ENCODE results near the gene FAM200B. TPM values are rescaled to one million over a fixed set of nuclear protein-coding genes. Genes with fewer than 3 reads are reported as not detected.

The FAM200B gene
- 11.8 TPM for polyA plus RNA-seq (2012; ENCODE audit: insufficient read length, low read depth)

- TF ChIP-seq REST (IDR thresholded peaks at IDR 0.05; ENCODE audit: insufficient read depth in 1 of 2, low read depth in 2 of 2, low read length in 2 of 2) (0 out of 4 replicates have a peak, but pooled peaks of 1 of the 2 experiments have one; percentile 49), POLR2AphosphoS5 (IDR thresholded peaks at IDR 0.05; ENCODE audit: low read depth, low read length) (peak; percentile 81), SIN3A (IDR thresholded peaks at IDR 0.05; ENCODE audit: borderline replicate concordance, insufficient read depth, low read length) (peak; percentile 95), TAF1 (IDR thresholded peaks at IDR 0.05; ENCODE audit: borderline replicate concordance, insufficient read depth, low read length) (peak; percentile 87), FOXP2 (optimal IDR thresholded peaks at IDR 0.05; ENCODE audit: borderline replicate concordance, extremely low read depth, extremely low read length, insufficient read depth) (peak; percentile 13)
Measured at GRCh38 chr4:15681372-15682241, at the start of gene FAM200B. TSS of gene FAM200B (plus strand) at chr4:15681827. CDS start at chr4:15686978, 5,151 bp downstream.

- TF ChIP-seq FOXP2 (optimal IDR thresholded peaks at IDR 0.05; ENCODE audit: borderline replicate concordance, extremely low read depth, extremely low read length, insufficient read depth) = no peak
- TF ChIP-seq TAF1 (IDR thresholded peaks at IDR 0.05; ENCODE audit: borderline replicate concordance, insufficient read depth, low read length) = no peak
Measured at GRCh38 chr4:15636818-15637217, 44.8 kb upstream of the FAM200B start.

- TF ChIP-seq REST (IDR thresholded peaks at IDR 0.05; ENCODE audit: insufficient read depth in 1 of 2, low read depth in 2 of 2, low read length in 2 of 2) (no peak), POLR2AphosphoS5 (IDR thresholded peaks at IDR 0.05; ENCODE audit: low read depth, low read length) (no peak), FOXP2 (optimal IDR thresholded peaks at IDR 0.05; ENCODE audit: borderline replicate concordance, extremely low read depth, extremely low read length, insufficient read depth) (no peak), SIN3A (IDR thresholded peaks at IDR 0.05; ENCODE audit: borderline replicate concordance, insufficient read depth, low read length) (no peak), TAF1 (IDR thresholded peaks at IDR 0.05; ENCODE audit: borderline replicate concordance, insufficient read depth, low read length) (no peak)
Measured at GRCh38 chr4:15638418-15638817, 43.2 kb upstream of the FAM200B start.

GRCh38 chr4:15648600-15648999 lies 33.0 kb upstream of the FAM200B start:
- no peak for TF ChIP-seq SIN3A (IDR thresholded peaks at IDR 0.05; ENCODE audit: borderline replicate concordance, insufficient read depth, low read length)
- no peak for TF ChIP-seq POLR2AphosphoS5 (IDR thresholded peaks at IDR 0.05; ENCODE audit: low read depth, low read length)
- no peak for TF ChIP-seq FOXP2 (optimal IDR thresholded peaks at IDR 0.05; ENCODE audit: borderline replicate concordance, extremely low read depth, extremely low read length, insufficient read depth)
- TF ChIP-seq TAF1 (IDR thresholded peaks at IDR 0.05; ENCODE audit: borderline replicate concordance, insufficient read depth, low read length) = no peak
- TF ChIP-seq REST (IDR thresholded peaks at IDR 0.05; ENCODE audit: insufficient read depth in 1 of 2, low read depth in 2 of 2, low read length in 2 of 2) = no peak

GRCh38 chr4:15649914-15650545 lies 31.6 kb upstream of the FAM200B start:
- TF ChIP-seq POLR2AphosphoS5 (IDR thresholded peaks at IDR 0.05; ENCODE audit: low read depth, low read length) (no peak), TAF1 (IDR thresholded peaks at IDR 0.05; ENCODE audit: borderline replicate concordance, insufficient read depth, low read length) (no peak), SIN3A (IDR thresholded peaks at IDR 0.05; ENCODE audit: borderline replicate concordance, insufficient read depth, low read length) (no peak), FOXP2 (optimal IDR thresholded peaks at IDR 0.05; ENCODE audit: borderline replicate concordance, extremely low read depth, extremely low read length, insufficient read depth) (no peak), REST (IDR thresholded peaks at IDR 0.05; ENCODE audit: insufficient read depth in 1 of 2, low read depth in 2 of 2, low read length in 2 of 2) (no peak)

Data from PFSK-1 (cell line).